Activated T-helper 17 cell treated with anti-CD3 and anti-CD28 coated beads, Interleukin-2, amount 50 U/mL, for 72 hours (primary cell): ENCODE data around the gene EEPD1. TPM values are rescaled to one million over a fixed set of nuclear protein-coding genes. Genes with fewer than 3 reads are reported as not detected.

Source experiments
- ATAC-seq: fragments of 150-1000 bp; cut with Tn5 transposase; replicated peaks from 2 replicates; pipeline ENCODE4 v1.10.0; 2021; ENCODE audit warnings: mild to moderate bottlenecking, moderate library complexity
- H3K27ac Mint-ChIP-seq: one replicate; pipeline ENCODE4 v1.8.0; 2022; ENCODE audit warnings: mixed read lengths
- H3K27me3 Mint-ChIP-seq: one replicate; pipeline ENCODE4 v1.8.0; 2022; ENCODE audit warnings: mixed read lengths
- H3K36me3 Mint-ChIP-seq: one replicate; pipeline ENCODE4 v1.8.0; 2022; ENCODE audit warnings: low read depth, mild to moderate bottlenecking, mixed read lengths
- H3K4me1 Mint-ChIP-seq: one replicate; pipeline ENCODE4 v1.8.0; 2022; ENCODE audit warnings: mixed read lengths
- H3K4me3 Mint-ChIP-seq: one replicate; pipeline ENCODE4 v1.8.0; 2022; ENCODE audit warnings: mild to moderate bottlenecking, mixed read lengths
- H3K9me3 Mint-ChIP-seq: one replicate; pipeline ENCODE4 v1.8.0; 2022; ENCODE audit warnings: mixed read lengths
- total RNA-seq, 2 donors: library from RNA; stranded (reverse); gene quantifications; one replicate each; pipeline ENCODE4 v1.2.3, GENCODE V29; 2022

The EEPD1 gene
- total RNA-seq, 2 donors from 2014 or later = 0.95 to 5.1 TPM

- ATAC-seq = no peak
- Mint-ChIP-seq H3K4me1 (peaks cover 49% of the 10 kb centered on the region), H3K27ac (no peak overlapping the region), H3K9me3 (no peaks in the 10 kb centered on the region), H3K36me3 (no peaks in the 10 kb centered on the region), H3K27me3 (no peaks in the 10 kb centered on the region), H3K4me3 (no peak overlapping the region)
Observed at GRCh38 chr7:36204929-36205635, 52.0 kb downstream of the EEPD1 start.

- H3K4me3 Mint-ChIP-seq = no peak overlapping the region
- H3K27me3 Mint-ChIP-seq = no peaks in the 10 kb centered on the region
- H3K9me3 Mint-ChIP-seq = no peaks in the 10 kb centered on the region
- no peaks in the 10 kb centered on the region for H3K36me3 Mint-ChIP-seq
- no peak overlapping the region for H3K27ac Mint-ChIP-seq
- H3K4me1 Mint-ChIP-seq = peaks cover 55% of the 10 kb centered on the region
- no peak for ATAC-seq
Observed at GRCh38 chr7:36205803-36206202, 52.7 kb downstream of the EEPD1 start.

GRCh38 chr7:36207451-36208291 lies 54.6 kb downstream of the EEPD1 start:
- no peaks in the 10 kb centered on the region for H3K27me3 Mint-ChIP-seq
- peaks cover 46% of the 10 kb centered on the region for H3K4me1 Mint-ChIP-seq
- no peaks in the 10 kb centered on the region for H3K36me3 Mint-ChIP-seq
- no peaks in the 10 kb centered on the region for H3K9me3 Mint-ChIP-seq
- peak; percentile 53 for ATAC-seq
- H3K4me3 Mint-ChIP-seq = peak overlapping the region; percentile 65
- H3K27ac Mint-ChIP-seq = peak overlapping the region; percentile 88

GRCh38 chr7:36208426-36208825 lies 55.4 kb downstream of the EEPD1 start:
- ATAC-seq = peak; percentile 18
- no peaks in the 10 kb centered on the region for H3K9me3 Mint-ChIP-seq
- H3K27me3 Mint-ChIP-seq = no peaks in the 10 kb centered on the region
- H3K4me3 Mint-ChIP-seq = peak overlapping the region; percentile 65
- no peaks in the 10 kb centered on the region for H3K36me3 Mint-ChIP-seq
- H3K27ac Mint-ChIP-seq = peak overlapping the region; percentile 88
- peaks cover 38% of the 10 kb centered on the region for H3K4me1 Mint-ChIP-seq

- peak overlapping the region; percentile 65 for H3K4me3 Mint-ChIP-seq
Observed at GRCh38 chr7:36208997-36209813, 56.2 kb downstream of the EEPD1 start.

GRCh38 chr7:36209814-36210183 lies 56.7 kb downstream of the EEPD1 start:
- no peaks in the 10 kb centered on the region for H3K36me3 Mint-ChIP-seq
- H3K27me3 Mint-ChIP-seq = no peaks in the 10 kb centered on the region
- H3K27ac Mint-ChIP-seq = peak overlapping the region; percentile 88
- H3K9me3 Mint-ChIP-seq = no peaks in the 10 kb centered on the region
- peaks cover 35% of the 10 kb centered on the region for H3K4me1 Mint-ChIP-seq
- H3K4me3 Mint-ChIP-seq = peak overlapping the region; percentile 65
- ATAC-seq = no peak

More at GRCh38 chr7:36208997-36209813, 56.2 kb downstream of the EEPD1 start:
- no peaks in the 10 kb centered on the region for H3K36me3 Mint-ChIP-seq
- ATAC-seq = peak; percentile 78
- peaks cover 35% of the 10 kb centered on the region for H3K4me1 Mint-ChIP-seq
- no peaks in the 10 kb centered on the region for H3K9me3 Mint-ChIP-seq
- H3K27ac Mint-ChIP-seq = peak overlapping the region; percentile 88
- H3K27me3 Mint-ChIP-seq = no peaks in the 10 kb centered on the region

GRCh38 chr7:36210291-36210922 lies 57.4 kb downstream of the EEPD1 start:
- H3K4me3 Mint-ChIP-seq = peak overlapping the region; percentile 65
- H3K9me3 Mint-ChIP-seq = no peaks in the 10 kb centered on the region
- H3K4me1 Mint-ChIP-seq = peaks cover 35% of the 10 kb centered on the region
- no peak for ATAC-seq
- H3K27me3 Mint-ChIP-seq = no peaks in the 10 kb centered on the region
- peak overlapping the region; percentile 19 for H3K27ac Mint-ChIP-seq
- no peaks in the 10 kb centered on the region for H3K36me3 Mint-ChIP-seq

GRCh38 chr7:36214608-36215456 lies 61.8 kb downstream of the EEPD1 start:
- Mint-ChIP-seq H3K27me3 (no peaks in the 10 kb centered on the region), H3K4me1 (peaks cover 8% of the 10 kb centered on the region), H3K4me3 (no peak overlapping the region), H3K36me3 (no peaks in the 10 kb centered on the region), H3K27ac (no peak overlapping the region), H3K9me3 (no peaks in the 10 kb centered on the region)
- no peak for ATAC-seq

- no peak overlapping the region for H3K4me3 Mint-ChIP-seq
- ATAC-seq = no peak
- H3K27me3 Mint-ChIP-seq = no peaks in the 10 kb centered on the region
- no peaks in the 10 kb centered on the region for H3K36me3 Mint-ChIP-seq
- H3K27ac Mint-ChIP-seq = no peak overlapping the region
- H3K9me3 Mint-ChIP-seq = no peaks in the 10 kb centered on the region
- peaks cover 4% of the 10 kb centered on the region for H3K4me1 Mint-ChIP-seq
Observed at GRCh38 chr7:36215457-36215765, 62.4 kb downstream of the EEPD1 start.

GRCh38 chr7:36216063-36216684 lies 63.1 kb downstream of the EEPD1 start:
- H3K27me3 Mint-ChIP-seq = no peaks in the 10 kb centered on the region
- H3K27ac Mint-ChIP-seq = no peak overlapping the region
- no peak overlapping the region for H3K4me3 Mint-ChIP-seq
- H3K36me3 Mint-ChIP-seq = no peaks in the 10 kb centered on the region
- no peaks in the 10 kb centered on the region for H3K4me1 Mint-ChIP-seq
- ATAC-seq = no peak
- no peaks in the 10 kb centered on the region for H3K9me3 Mint-ChIP-seq

- Mint-ChIP-seq H3K27ac (no peak overlapping the region), H3K4me1 (no peaks in the 10 kb centered on the region), H3K4me3 (no peak overlapping the region), H3K27me3 (no peaks in the 10 kb centered on the region), H3K9me3 (no peaks in the 10 kb centered on the region), H3K36me3 (no peaks in the 10 kb centered on the region)
- no peak for ATAC-seq
Observed at GRCh38 chr7:36217211-36217960, 64.3 kb downstream of the EEPD1 start.

- Mint-ChIP-seq H3K27ac (no peak overlapping the region), H3K27me3 (no peaks in the 10 kb centered on the region), H3K9me3 (no peaks in the 10 kb centered on the region), H3K4me3 (no peak overlapping the region), H3K36me3 (no peaks in the 10 kb centered on the region), H3K4me1 (no peaks in the 10 kb centered on the region)
- no peak for ATAC-seq
Observed at GRCh38 chr7:36217961-36218284, 64.9 kb downstream of the EEPD1 start.

GRCh38 chr7:36219429-36219828 lies 66.4 kb downstream of the EEPD1 start:
- Mint-ChIP-seq H3K36me3 (no peaks in the 10 kb centered on the region), H3K4me1 (no peaks in the 10 kb centered on the region), H3K27me3 (no peaks in the 10 kb centered on the region), H3K27ac (no peak overlapping the region), H3K4me3 (no peak overlapping the region), H3K9me3 (no peaks in the 10 kb centered on the region)
- ATAC-seq = no peak
